Activated T-cell treated with anti-CD3 and anti-CD28 coated beads, Interleukin-2, amount 50 U/mL, for 1 hour (primary cell): ENCODE results near the gene CRMP1.
"Not testable (repeated sequence)": the region's sequence is repeated elsewhere in the genome, so short reads cannot be mapped to it uniquely, and the experiment has no call there.

Experiments
- DNase-seq: peaks from one replicate; pipeline ENCODE4 v3.0.0-alpha.2; 2020

The CRMP1 gene

DNA sequence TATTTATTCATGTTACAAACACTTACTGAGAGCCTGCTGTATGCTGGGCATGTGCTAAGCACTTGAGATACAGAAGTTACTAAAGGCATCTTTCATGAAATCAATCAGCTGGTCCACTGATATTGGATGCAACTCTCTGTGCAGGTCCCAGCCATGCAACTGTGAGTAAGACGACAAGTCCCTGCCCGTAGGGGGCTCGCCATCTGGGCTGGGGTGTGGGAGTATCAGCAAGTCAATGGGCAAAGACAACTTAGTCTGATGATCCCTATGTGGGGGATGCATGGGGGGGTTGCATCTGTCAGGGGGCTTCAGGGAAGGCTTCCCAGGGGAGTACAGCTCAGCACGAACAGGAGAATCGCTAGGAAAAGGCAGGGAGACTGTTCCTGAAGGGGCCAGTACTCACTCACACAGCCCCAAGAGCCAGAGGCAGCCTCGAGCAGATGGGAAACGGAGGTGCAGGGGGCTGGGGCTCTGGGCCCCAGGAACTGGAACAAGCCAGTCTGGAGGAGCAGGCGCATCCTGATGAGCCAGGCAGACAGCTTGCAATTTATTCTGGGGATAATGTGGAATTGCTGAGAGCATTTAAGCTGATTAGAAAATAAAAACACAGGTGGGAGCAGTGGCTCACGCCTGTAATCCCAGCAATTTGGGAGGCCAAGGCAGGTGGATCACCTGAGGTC is 40.2 kb downstream of the CRMP1 start:
- no peak for DNase-seq

- no peak for DNase-seq
These were observed 41.1 kb downstream of the CRMP1 start for GRCh38 chr4:5851637-5852301.

- DNase-seq, result no peak
These were observed 47.6 kb downstream of the CRMP1 start for GRCh38 chr4:5845035-5845905.

DNA sequence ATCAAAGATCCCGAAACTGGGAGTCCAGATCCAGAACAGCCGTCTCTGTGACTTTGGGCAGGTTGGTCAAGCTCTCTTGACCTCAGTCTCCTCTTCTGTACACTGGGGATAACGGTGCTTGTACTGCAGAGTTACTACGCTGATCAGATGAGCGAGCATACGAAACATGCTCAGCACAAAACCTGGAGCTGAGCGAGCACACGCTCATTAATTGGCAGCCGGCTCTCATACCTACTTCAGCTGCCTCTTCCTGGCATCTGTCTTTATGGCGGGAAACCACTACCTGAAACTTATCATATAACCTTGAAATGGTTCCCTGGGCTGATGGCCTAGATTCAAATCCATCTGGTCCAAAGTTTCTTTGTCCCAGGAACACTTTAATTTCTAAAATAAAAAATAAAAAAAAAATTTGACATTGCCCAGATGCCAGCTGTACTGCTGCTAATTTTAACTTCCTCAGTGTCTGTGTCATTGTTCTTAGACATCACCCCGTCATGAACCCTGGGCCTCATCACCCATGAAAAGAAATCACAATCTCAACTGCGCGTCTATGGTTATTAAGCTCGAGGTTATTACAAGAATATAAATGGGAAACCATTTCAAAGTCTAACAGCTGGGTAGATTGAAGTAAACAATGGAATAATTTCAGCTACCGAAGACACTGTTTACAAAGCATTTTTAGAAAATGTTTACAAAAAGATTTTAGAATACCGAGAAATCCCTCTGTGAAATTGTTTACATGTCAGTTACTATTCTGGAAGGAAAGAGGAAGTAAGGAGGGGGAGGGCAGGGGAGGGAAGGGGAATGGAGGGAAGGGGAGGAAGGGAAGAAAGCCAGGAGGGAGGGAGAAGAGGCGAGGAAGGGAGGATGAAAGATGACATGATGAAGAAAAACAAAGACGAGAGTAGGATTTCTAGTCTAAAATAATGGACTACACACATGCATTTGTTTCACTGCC is 49.0 kb downstream of the CRMP1 start:
- no peak for DNase-seq

DNA sequence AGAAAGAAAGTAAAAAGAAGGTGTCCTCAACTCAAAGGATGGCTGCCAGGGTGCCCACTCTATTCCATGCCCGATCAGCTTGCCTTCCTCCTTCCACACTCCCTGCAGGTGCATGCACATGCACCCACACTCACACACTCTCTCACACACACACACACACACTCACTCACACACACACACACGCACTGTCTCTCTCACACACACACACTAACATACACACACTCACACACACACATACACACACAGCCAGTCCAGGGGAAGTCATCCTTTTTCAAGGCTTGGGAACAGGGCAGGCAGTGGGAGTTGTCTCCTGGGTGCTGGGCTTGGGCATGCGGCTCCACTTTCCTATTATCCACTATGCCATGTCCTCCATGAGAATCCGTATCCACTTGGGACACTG is 50.4 kb downstream of the CRMP1 start:
- DNase-seq, result no peak

GRCh38 chr4:5839751-5840674 is 52.9 kb downstream of the CRMP1 start:
- DNase-seq, result no peak

DNA sequence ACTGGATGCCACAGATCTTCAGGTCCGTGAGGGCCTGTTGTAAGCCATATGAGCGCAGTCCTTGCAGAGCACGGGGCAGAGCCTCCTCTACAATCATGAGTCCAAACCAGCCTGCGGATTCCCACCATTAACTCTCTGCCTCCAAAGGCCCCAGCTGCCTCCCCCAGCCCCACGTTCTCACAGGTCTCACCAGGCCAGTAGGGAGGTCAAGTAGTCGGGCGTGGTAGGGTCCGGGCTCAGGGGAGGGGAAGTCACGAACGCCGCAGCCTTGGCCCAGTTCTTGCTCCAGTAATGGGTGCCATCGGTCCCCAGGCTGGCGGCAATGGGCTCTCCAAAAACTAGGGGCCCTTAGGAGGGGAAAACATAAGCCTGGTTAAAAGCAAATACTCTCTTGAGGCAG is 53.6 kb downstream of the CRMP1 start:
- no peak for DNase-seq

DNA sequence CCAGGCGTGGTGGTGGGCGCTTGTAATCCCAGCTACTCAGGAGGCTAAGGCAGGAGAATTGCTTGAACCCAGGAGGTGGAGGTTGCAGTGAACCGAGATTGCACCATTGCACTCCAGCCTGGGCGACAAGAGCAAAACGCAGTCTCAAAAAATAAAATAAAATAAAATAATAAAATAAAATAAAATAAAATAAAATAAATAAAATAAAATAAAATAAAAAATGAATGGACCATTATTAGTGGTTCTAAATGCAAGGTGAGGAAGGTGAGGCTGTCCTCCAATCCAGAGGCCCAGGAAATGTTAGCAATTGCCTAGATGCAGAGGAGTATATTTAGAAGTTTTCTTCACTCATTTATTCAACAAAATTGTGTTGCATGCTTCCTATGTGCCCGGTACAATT is 55.4 kb downstream of the CRMP1 start:
- DNase-seq, result not testable (repeated sequence)

DNA sequence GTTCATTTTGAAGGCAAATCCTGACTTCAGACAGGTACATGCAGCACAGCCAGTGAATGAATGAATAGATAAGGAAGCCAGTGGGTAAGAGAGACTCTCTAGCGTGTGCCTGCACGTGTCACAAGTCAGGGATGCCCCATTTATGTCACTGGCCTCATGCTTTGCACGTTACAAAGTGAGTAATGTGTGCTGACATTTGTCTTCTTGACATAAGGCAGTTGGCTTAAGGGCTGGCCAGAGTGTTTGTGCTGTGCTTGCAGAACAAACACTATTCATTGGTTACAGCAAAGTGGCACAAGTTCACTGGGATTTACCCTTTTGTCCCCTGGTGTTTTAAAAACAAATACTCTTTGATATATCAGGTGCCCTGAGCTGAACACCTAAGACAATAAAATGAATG is 55.9 kb downstream of the CRMP1 start:
- no peak for DNase-seq

GRCh38 chr4:5828005-5828391 is 64.9 kb downstream of the CRMP1 start:
- DNase-seq, result no peak

GRCh38 chr4:5827108-5828004 is 65.5 kb downstream of the CRMP1 start:
- no peak for DNase-seq

DNA sequence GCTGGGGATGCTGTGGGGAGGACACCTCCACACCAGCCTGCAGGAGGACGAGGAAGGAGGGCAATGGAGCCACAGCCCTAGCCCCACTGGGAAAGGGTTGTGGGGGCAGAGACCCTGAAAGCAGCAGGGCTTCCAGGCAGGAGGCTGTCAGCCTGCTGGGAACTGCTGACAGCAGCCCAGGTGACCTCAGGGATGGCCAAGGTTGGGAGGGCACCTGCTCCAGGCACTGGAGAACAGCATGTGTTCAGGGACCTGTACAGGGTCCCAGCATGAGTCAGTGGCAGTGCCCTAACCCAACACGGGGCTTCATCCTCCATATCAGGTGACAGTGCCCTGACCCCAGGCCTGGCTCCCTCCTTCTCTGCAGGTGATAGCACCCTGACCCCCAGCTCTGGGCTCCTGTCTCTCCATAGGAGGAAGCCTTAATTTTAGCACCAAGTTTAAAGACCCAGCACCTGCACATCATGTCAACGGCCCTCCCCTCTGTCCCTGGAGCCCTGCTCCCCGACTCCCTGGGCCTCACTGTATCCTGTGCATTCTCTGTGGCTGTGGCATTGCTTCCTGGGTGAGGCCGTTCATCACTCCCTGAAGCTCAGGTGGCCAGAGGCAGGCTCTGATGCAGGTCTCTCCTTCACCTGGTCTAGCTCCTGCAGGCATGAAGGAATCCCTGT is 66.3 kb downstream of the CRMP1 start:
- no peak for DNase-seq

- DNase-seq, result no peak
These were observed 67.4 kb downstream of the CRMP1 start for GRCh38 chr4:5825321-5826041.

DNA sequence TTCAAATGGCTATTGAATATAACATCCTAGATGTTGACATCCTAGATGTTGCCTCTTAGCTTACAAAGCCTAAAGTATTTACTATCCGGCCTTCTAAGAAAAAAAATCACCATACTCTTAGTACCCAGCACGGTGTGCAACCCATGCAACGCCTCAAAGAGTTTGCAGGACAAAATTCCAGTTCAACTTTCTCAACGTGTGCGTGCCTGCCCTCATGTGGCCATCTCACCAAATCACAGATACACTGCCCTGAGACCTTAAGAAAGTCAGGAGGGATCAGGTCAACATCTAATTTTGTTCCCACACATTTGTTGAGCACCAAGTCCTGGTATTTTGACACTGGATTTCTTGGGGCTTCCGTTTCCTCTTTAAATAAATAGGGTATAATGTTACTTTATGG is 68.3 kb downstream of the CRMP1 start:
- no peak for DNase-seq

DNA sequence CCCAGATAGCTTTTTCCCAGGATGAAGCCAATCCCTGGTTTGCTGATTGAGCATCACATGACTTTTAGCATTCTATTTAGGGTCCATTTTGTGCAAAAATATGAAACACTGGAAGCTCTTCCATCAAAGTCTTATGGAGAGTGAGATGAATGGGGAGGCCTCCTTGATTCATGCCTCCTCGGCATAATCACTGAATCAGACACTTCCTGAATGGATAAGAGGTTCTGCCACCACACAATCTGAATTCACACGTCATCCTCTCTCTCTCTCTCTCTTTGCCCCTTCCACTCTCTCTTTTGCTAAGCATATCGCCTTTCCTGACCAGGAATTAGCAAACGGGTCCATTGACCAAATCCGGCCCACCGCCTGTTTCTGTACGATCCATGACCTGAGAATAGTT is 68.7 kb downstream of the CRMP1 start:
- DNase-seq, result no peak

DNA sequence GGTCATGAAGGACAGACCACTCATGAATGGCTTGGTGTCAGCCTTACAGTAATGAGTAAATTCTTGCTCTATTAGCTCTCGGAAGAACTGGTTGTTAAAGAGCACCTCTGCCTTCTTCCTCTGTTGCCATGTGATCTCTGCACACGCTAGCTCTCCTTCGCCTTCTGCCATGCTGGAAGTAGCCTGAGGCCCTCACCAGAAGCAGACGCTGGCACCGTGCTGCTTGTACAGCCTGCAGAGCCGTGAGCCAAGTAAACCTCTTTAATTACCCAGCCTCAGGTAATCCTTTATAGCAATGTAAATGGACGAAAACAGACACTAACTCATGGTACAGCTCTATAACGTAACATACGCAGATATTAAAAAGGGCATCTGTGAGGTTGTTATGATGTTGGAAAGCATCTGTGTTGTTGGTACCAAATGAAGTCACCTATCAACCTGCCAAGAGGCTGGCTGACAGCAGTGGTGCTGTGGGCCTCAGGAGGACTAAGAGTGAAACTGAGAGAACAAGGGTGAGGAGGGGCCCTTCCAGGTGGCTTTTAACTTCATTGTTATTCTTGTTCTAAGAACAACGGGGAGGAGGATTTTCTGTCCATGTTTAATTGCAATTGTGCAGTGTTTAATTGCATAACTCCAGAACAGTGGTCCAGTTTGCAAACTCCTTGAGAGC is 69.2 kb downstream of the CRMP1 start:
- DNase-seq, result no peak

DNA sequence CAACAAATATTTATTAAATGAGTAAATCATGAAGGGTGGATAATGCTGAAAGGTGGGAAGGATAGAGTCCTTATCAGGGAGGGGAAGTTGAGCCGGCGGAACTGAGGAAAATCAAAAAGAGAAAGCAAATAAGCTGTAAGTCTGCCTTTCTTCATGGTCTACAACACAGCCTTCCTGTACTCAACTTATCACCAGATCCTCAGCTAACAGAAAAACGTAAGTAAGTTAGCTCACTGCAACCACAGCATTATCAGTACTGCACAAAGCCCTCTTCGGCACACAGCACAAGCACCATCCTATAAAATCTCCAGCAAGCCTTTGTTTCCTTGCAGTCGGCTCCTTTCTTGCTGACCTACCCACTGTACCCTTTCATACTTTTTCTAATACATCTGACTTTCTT is 70.3 kb downstream of the CRMP1 start:
- DNase-seq, result no peak

DNA sequence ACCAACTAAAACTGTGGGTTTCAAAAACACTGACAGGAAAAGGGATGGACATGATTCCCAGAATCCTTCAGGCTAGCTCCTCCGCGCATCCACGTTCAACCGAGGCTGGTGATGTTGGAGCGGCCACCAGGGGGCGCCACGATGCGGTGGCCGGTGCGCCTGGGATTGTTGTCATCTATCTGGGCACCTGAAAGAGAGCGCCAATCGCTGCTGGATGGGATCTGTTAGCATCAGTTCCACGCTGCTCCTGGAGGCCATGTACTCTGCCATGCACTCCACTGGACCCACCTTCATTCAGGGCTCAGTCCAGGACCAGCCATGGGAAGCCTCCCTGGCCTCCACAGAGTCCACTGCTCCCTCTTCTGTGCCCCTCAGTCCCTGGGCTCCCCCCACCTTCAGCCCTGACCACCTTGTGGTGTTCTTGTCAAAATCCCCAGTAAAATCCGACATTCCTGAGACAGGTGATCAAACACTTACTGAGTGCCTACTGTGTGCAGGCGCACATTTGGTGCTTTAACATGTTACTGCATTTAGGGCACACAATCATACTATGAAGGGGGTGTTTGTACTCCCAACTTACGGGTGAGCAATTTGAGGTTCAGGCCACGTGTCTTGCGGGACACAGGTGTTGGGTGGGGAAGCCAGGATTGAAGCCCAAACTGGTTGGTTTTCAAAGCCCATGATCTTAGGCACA is 71.1 kb downstream of the CRMP1 start:
- DNase-seq, result no peak
